Chondrocyte (in vitro differentiated cells): ENCODE measurements around the gene XPR1. TPM values are rescaled to one million over a fixed set of nuclear protein-coding genes. Genes with fewer than 3 reads are reported as not detected.
"Not testable (repeated sequence)": the region's sequence is repeated elsewhere in the genome, so short reads cannot be mapped to it uniquely, and the experiment has no call there.

ENCODE experiments used
- DNase-seq: peaks from one replicate; pipeline ENCODE4 v3.0.0; 2021; ENCODE audit warnings: mixed read lengths, low spot score
- H3K27ac Mint-ChIP-seq: one replicate; pipeline ENCODE4 v1.8.0; 2021; ENCODE audit warnings: mild to moderate bottlenecking, moderate library complexity, mixed read lengths; ENCODE audit not compliant: unreplicated experiment
- H3K27me3 Mint-ChIP-seq: 2 replicates; pipeline ENCODE4 v1.8.0; 2021; ENCODE audit warnings: low read depth, mixed read lengths
- H3K36me3 Mint-ChIP-seq: 2 replicates; pipeline ENCODE4 v1.8.0; 2021; ENCODE audit warnings: low read depth, mixed read lengths
- H3K4me1 Mint-ChIP-seq: 2 replicates; pipeline ENCODE4 v1.8.0; 2021; ENCODE audit warnings: low read depth, mild to moderate bottlenecking, mixed read lengths
- H3K4me3 Mint-ChIP-seq: one replicate; pipeline ENCODE4 v1.8.0; 2021; ENCODE audit warnings: mild to moderate bottlenecking, moderate library complexity, mixed read lengths; ENCODE audit not compliant: unreplicated experiment
- H3K9me3 Mint-ChIP-seq: 2 replicates; pipeline ENCODE4 v1.8.0; 2021; ENCODE audit warnings: low read depth, mixed read lengths
- CTCF ChIP-seq: fragments of 200-600 bp; sonication (generic); IDR thresholded peaks from 2 replicates; pipeline ENCODE4 v1.5.0; 2021; ENCODE audit warnings: antibody characterized with exemption, mild to moderate bottlenecking, moderate library complexity
- total RNA-seq: library from RNA; stranded (reverse); gene quantifications from 3 replicates; pipeline ENCODE4 v1.2.1, GENCODE V29; 2021

Gene XPR1
- total RNA-seq, 1 donor from 2014 or later, result 24.9 TPM

GRCh38 chr1:180787628-180788307 lies 155.9 kb downstream of the XPR1 start:
- DNase-seq, result no peak
- TF ChIP-seq CTCF, result no peak
- H3K27me3 Mint-ChIP-seq, result no peaks in the 10 kb centered on the region
- H3K4me3 Mint-ChIP-seq, result no peak overlapping the region
- peaks cover 33% of the 10 kb centered on the region for H3K4me1 Mint-ChIP-seq
- H3K9me3 Mint-ChIP-seq, result no peaks in the 10 kb centered on the region
- H3K27ac Mint-ChIP-seq, result no peak overlapping the region
- H3K36me3 Mint-ChIP-seq, result peaks cover 7% of the 10 kb centered on the region

- Mint-ChIP-seq H3K4me3 (no peak overlapping the region), H3K27ac (no peak overlapping the region), H3K27me3 (no peaks in the 10 kb centered on the region), H3K4me1 (peaks cover 45% of the 10 kb centered on the region), H3K36me3 (peaks cover 7% of the 10 kb centered on the region), H3K9me3 (no peaks in the 10 kb centered on the region)
- no peak for DNase-seq
- TF ChIP-seq CTCF, result no peak
Observed at GRCh38 chr1:180789460-180789859, 157.6 kb downstream of the XPR1 start.

- not testable (repeated sequence) for H3K4me3 Mint-ChIP-seq, DNase-seq, H3K9me3 Mint-ChIP-seq, H3K27ac Mint-ChIP-seq, H3K27me3 Mint-ChIP-seq, H3K36me3 Mint-ChIP-seq
- H3K4me1 Mint-ChIP-seq, result peaks cover 34% of the 10 kb centered on the region
Observed at GRCh38 chr1:180791152-180791551, 159.3 kb downstream of the XPR1 start.

DNA sequence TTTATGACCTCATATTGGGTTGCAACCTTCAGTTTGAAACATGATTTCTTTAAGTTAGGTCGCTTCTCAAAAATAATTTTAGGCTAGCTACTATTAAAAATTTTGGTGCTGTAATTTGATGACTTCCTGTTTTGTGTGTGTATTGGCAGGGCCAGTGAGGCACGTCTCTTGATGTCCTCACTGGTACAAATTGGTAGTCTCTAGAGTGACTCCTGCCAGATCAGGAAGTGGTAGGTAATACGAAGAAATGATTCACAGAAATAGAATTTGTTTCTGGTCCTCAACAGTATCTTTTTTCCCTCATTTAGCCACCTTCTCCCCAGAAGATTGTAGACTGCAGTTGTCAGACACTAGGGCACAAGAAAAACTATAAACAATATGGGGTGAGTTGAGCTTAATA lies 160.0 kb downstream of the XPR1 start:
- DNase-seq, result no peak
- H3K27ac Mint-ChIP-seq, result no peak overlapping the region
- TF ChIP-seq CTCF, result no peak
- no peaks in the 10 kb centered on the region for H3K9me3 Mint-ChIP-seq
- peaks cover 7% of the 10 kb centered on the region for H3K36me3 Mint-ChIP-seq
- H3K4me3 Mint-ChIP-seq, result no peak overlapping the region
- peaks cover 28% of the 10 kb centered on the region for H3K4me1 Mint-ChIP-seq
- H3K27me3 Mint-ChIP-seq, result no peaks in the 10 kb centered on the region

- DNase-seq, result no peak
- Mint-ChIP-seq H3K27me3 (no peaks in the 10 kb centered on the region), H3K27ac (peak overlapping the region; percentile 34), H3K4me1 (peaks cover 20% of the 10 kb centered on the region), H3K4me3 (no peak overlapping the region), H3K36me3 (peaks cover 7% of the 10 kb centered on the region), H3K9me3 (no peaks in the 10 kb centered on the region)
- TF ChIP-seq CTCF, result no peak
Observed at GRCh38 chr1:180793451-180793850, 161.6 kb downstream of the XPR1 start.
